ENCODE results near the gene BSPRY.
"Not testable (repeated sequence)": the region's sequence is repeated elsewhere in the genome, so short reads cannot be mapped to it uniquely, and the experiment has no call there.

The BSPRY gene

GRCh38 chr9:113398796-113399195 lies 49.5 kb downstream of the BSPRY start:
- DNase-seq, result no peak

- no peak for DNase-seq
These were observed 50.4 kb downstream of the BSPRY start for GRCh38 chr9:113399646-113400200.

GRCh38 chr9:113401027-113401792 lies 51.9 kb downstream of the BSPRY start, which contains the start of gene ALAD:
TSS of gene ALAD (minus strand) at chr9:113401284. CDS start at chr9:113393559, 7,725 bp downstream.
- DNase-seq, result peak; percentile 99

GRCh38 chr9:113403646-113404045 lies 54.3 kb downstream of the BSPRY start:
- DNase-seq, result peak; percentile 76

GRCh38 chr9:113406353-113406752 lies 57.0 kb downstream of the BSPRY start:
- not testable (repeated sequence) for DNase-seq

GRCh38 chr9:113406873-113407511 lies 57.7 kb downstream of the BSPRY start:
- DNase-seq, result peak; percentile 90

GRCh38 chr9:113409481-113409880 lies 60.1 kb downstream of the BSPRY start:
- no peak for DNase-seq

GRCh38 chr9:113409883-113410206 lies 60.5 kb downstream of the BSPRY start:
- DNase-seq, result no peak

- DNase-seq, result peak; percentile 99
These were observed 61.0 kb downstream of the BSPRY start, which contains the start of the genes C9orf43 and POLE3 for GRCh38 chr9:113410207-113410864. TSS of gene C9orf43 (plus strand) at chr9:113410747. CDS start at chr9:113413494, 2,747 bp downstream. TSS of gene POLE3 (minus strand) at chr9:113410675. CDS start at chr9:113410293, 382 bp downstream.

GRCh38 chr9:113416149-113416721 lies 66.9 kb downstream of the BSPRY start:
- no peak for DNase-seq

GRCh38 chr9:113417370-113417769 lies 68.0 kb downstream of the BSPRY start:
- DNase-seq, result no peak

All from hematopoietic multipotent progenitor cell treated with erythropoietin and hydrocortisone succinate and interleukin-3 and kit ligand, for 4 days (in vitro differentiated cells).